HG02970 (cell line): ENCODE data around the gene HSD11B1.

Experiments
- ATAC-seq: cut with Tn5 transposase; IDR thresholded peaks from one replicate; pipeline ENCODE4 v1.9.1; 2021; ENCODE audit warnings: mild to moderate bottlenecking, moderate library complexity, moderate number of reproducible peaks; ENCODE audit not compliant: unreplicated experiment, low FRiP score

Gene HSD11B1

GRCh38 chr1:209778102-209778501 lies 73.5 kb downstream of the HSD11B1 start:
- no peak for ATAC-seq

DNA sequence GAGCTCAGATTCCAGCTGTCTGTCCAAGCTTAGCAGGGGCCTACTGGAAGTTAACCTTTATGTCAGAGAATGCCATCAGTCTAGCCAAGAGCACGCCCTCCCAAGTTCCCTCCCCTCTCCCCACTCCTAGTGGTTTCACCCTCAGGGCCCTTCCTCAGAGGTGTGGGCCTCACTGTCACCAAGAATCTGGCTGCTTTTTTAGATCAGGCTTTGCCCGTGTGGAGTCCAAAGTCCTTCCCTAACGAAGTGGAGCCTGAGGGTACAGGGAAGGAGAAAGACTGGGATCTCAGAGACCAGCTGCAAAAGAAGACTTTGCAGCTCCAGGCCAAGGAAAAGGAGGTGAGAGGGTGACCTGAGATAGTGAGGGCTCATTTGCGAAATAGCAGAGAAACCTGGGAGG lies 75.6 kb downstream of the HSD11B1 start:
- ATAC-seq: no peak

DNA sequence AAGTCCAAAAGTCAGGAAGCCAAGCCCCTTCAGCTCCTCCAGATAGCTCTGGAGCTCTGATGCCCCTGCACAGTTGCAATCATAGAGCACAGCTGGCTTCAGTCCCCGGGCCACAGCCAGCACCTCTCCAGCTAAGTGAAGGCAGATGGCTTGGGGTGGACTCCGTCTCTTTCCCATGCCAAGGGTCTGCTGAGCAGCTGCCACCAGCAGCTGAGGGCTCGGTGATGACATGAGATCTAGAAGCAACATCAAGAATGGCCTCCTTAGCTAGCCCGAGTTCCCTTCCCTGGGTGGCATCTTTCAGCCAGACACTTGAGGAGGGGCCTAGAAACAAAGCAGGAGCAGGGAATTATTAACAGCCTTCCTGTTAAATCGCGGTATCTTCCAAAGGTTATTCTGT lies 78.7 kb downstream of the HSD11B1 start:
- ATAC-seq: no peak
